Activated T-cell treated with anti-CD3 and anti-CD28 coated beads, Interleukin-2, amount 50 U/mL, for 1 hour (primary cell): ENCODE measurements around the gene SPIC.
"Not testable (repeated sequence)": the region's sequence is repeated elsewhere in the genome, so short reads cannot be mapped to it uniquely, and the experiment has no call there.

Source experiments
- DNase-seq: peaks from one replicate; pipeline ENCODE4 v3.0.0-alpha.2; 2020

Gene SPIC

GRCh38 chr12:101474711-101475386 is at the start of gene SPIC:
TSS of gene SPIC (plus strand) at chr12:101475336. CDS start at chr12:101476905, 1,569 bp downstream.
- no peak for DNase-seq

- DNase-seq, result no peak
These were observed 44.7 kb upstream of the SPIC start for GRCh38 chr12:101430456-101430855.

GRCh38 chr12:101436136-101436535 is 39.0 kb upstream of the SPIC start:
- DNase-seq, result no peak

- DNase-seq, result no peak
These were observed 35.9 kb upstream of the SPIC start for GRCh38 chr12:101439236-101439635.

- no peak for DNase-seq
These were observed 33.5 kb upstream of the SPIC start for GRCh38 chr12:101441461-101442224.

- no peak for DNase-seq
These were observed 19.5 kb upstream of the SPIC start for GRCh38 chr12:101455685-101456084.

GRCh38 chr12:101459642-101460346 is 15.3 kb upstream of the SPIC start:
- DNase-seq, result no peak

- DNase-seq, result no peak
These were observed 6.2 kb upstream of the SPIC start for GRCh38 chr12:101468948-101469347.

GRCh38 chr12:101470939-101471338 is 4.2 kb upstream of the SPIC start:
- no peak for DNase-seq

- DNase-seq, result not testable (repeated sequence)
These were observed 3.3 kb upstream of the SPIC start for GRCh38 chr12:101471878-101472277.

GRCh38 chr12:101474248-101474647 is 888 bp upstream of the SPIC start:
- no peak for DNase-seq

GRCh38 chr12:101475751-101476305 is 692 bp downstream of the SPIC start:
- DNase-seq, result no peak

GRCh38 chr12:101480849-101481248 is 5.7 kb downstream of the SPIC start:
- DNase-seq, result no peak

GRCh38 chr12:101485021-101485420 is 9.9 kb downstream of the SPIC start:
- DNase-seq, result no peak

- DNase-seq, result no peak
These were observed 13.3 kb downstream of the SPIC start for GRCh38 chr12:101488469-101488868.

- no peak for DNase-seq
These were observed 15.3 kb downstream of the SPIC start for GRCh38 chr12:101490286-101490920.

GRCh38 chr12:101491329-101491728 is 16.2 kb downstream of the SPIC start:
- DNase-seq, result no peak

- no peak for DNase-seq
These were observed 18.4 kb downstream of the SPIC start for GRCh38 chr12:101493556-101493955.

- no peak for DNase-seq
These were observed 23.1 kb downstream of the SPIC start for GRCh38 chr12:101498252-101498651.

- DNase-seq, result no peak
These were observed 26.4 kb downstream of the SPIC start for GRCh38 chr12:101501410-101501995.

GRCh38 chr12:101521136-101521535 is 46.0 kb downstream of the SPIC start:
- no peak for DNase-seq

GRCh38 chr12:101527682-101528081 is 52.5 kb downstream of the SPIC start:
- no peak for DNase-seq
